A673 (cell line): ENCODE measurements around the gene NUP85. TPM values are rescaled to one million over a fixed set of nuclear protein-coding genes. Genes with fewer than 3 reads are reported as not detected.

Experiments used
- BruUV-seq: library from RNA; stranded (reverse); fragments of 400-500 nt; replicated peaks from 2 replicates; lab custom pipeline; 2021; lab: Mats Ljungman, UMichigan
- CTCF ChIA-PET: fragments of 300-600 bp; sonication (Branson Sonifier 250); formaldehyde crosslinking; loops from one replicate; lab custom pipeline; 2022; ENCODE audit warnings: antibody characterized with exemption; lab: Charles Lee
- POLR2A ChIA-PET: fragments of 300-600 bp; sonication (Branson Sonifier 250); formaldehyde crosslinking; loops from one replicate; lab custom pipeline; 2022; ENCODE audit warnings: antibody characterized with exemption; ENCODE audit not compliant: low non-redundant PET; lab: Charles Lee
- DNase-seq: peaks from one replicate; pipeline ENCODE4 v3.0.0-alpha.2; 2015; ENCODE audit warnings: low spot score
- H3K27ac ChIP-seq: fragments of 200-600 bp; sonication (generic); 2 replicates; pipeline ENCODE4 v1.5.1; 2016; ENCODE audit warnings: mixed run types, low read depth, mild to moderate bottlenecking, mixed read lengths, antibody characterized with exemption, low read length; ENCODE audit not compliant: poor library complexity, severe bottlenecking
- H3K27me3 ChIP-seq: fragments of 200-600 bp; sonication (generic); replicated peaks from 2 replicates; pipeline ENCODE4 v1.6.1; 2017; ENCODE audit warnings: mixed run types, low read depth, mild to moderate bottlenecking, mixed read lengths, antibody characterized with exemption, low read length; ENCODE audit not compliant: insufficient read depth, poor library complexity
- H3K36me3 ChIP-seq: fragments of 200-600 bp; sonication (generic); 2 replicates; pipeline ENCODE4 v1.6.1; 2016; ENCODE audit warnings: mixed run types, mild to moderate bottlenecking, mixed read lengths, antibody characterized with exemption, low read length; ENCODE audit not compliant: insufficient read depth, poor library complexity, severe bottlenecking
- H3K4me1 ChIP-seq: fragments of 200-600 bp; sonication (generic); 2 replicates; pipeline ENCODE4 v1.6.1; 2017; ENCODE audit warnings: mixed run types, mild to moderate bottlenecking, mixed read lengths, antibody characterized with exemption, low read length; ENCODE audit not compliant: insufficient read depth, poor library complexity, severe bottlenecking
- H3K4me3 ChIP-seq: fragments of 200-600 bp; sonication (generic); 2 replicates; pipeline ENCODE4 v1.5.1; 2016; ENCODE audit warnings: low read depth, mixed run types, mild to moderate bottlenecking, mixed read lengths, low read length; ENCODE audit not compliant: poor library complexity, severe bottlenecking
- H3K9me3 ChIP-seq: fragments of 200-600 bp; sonication (generic); 2 replicates; pipeline ENCODE4 v1.6.1; 2016; ENCODE audit warnings: mixed run types, low read depth, mild to moderate bottlenecking, mixed read lengths, antibody characterized with exemption, low read length; ENCODE audit not compliant: poor library complexity, severe bottlenecking
- EZH2 ChIP-seq: fragments of 200-600 bp; sonication (generic); IDR thresholded peaks from 2 replicates; pipeline ENCODE4 v1.6.1; 2017; ENCODE audit warnings: borderline replicate concordance, low read depth, mild to moderate bottlenecking, mixed read lengths, antibody characterized with exemption, low read length; ENCODE audit not compliant: poor library complexity, severe bottlenecking
- intact Hi-C: fragments of 100-400 bp; cut with micrococcal nuclease; formaldehyde crosslinking; loops from one replicate; pipeline ENCODE4 v1.10.0; 2022; ENCODE audit not compliant: unreplicated experiment
- total RNA-seq: library from RNA; stranded (reverse); gene quantifications from 2 replicates; pipeline ENCODE4 v1.2.3, GENCODE V29; 2021
- TF ChIP-seq, protein P1 (sequence below): fragments of 300-800, 200-600 bp; sonication (generic); conservative IDR thresholded peaks from 2 replicates; pipeline ENCODE4 v1.5.1; 2017; ENCODE audit warnings: low read depth, mild to moderate bottlenecking, antibody characterized with exemption, low read length, moderate library complexity, mixed read lengths

The NUP85 gene
- total RNA-seq, 1 experiment from 2014 or later, result 140 TPM

DNA sequence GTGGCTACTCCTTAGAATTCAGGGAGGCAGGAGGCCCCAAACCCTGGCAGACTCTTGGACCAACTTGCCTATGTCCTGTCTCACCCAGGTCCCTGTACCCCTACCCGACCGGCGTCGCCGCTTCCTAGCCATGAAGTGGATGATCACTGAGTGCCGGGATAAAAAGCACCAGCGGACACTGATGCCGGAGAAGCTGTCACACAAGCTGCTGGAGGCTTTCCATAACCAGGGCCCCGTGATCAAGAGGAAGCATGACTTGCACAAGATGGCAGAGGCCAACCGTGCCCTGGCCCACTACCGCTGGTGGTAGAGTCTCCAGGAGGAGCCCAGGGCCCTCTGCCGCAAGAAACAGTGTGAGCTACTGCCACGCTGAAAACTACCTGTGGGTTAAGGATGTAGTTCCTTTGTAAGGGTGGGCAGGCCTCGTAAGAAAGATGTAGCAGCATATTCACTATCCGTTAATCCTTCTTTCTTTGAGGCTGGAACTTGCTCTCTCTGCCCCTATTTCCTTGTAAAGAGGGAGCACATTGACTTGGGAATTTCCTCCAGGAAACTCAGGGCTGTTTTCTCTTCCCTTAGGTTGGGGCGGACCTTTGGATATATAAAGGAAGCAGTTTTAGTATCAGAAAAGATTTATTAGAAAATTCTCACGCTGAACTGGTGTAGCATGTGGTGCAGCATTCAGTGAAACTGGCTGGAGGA is 60.3 kb downstream of the NUP85 start:
- H3K9me3 ChIP-seq, result no peaks in the 10 kb centered on the region
- ChIA-PET CTCF (no interaction called here), POLR2A (no interaction called here)
- peaks cover 9% of the 10 kb centered on the region for H3K4me1 ChIP-seq
- DNase-seq, result no peak
- intact Hi-C loops, result no loop called here
- H3K4me3 ChIP-seq, result no peak overlapping the region
- H3K27ac ChIP-seq, result no peak overlapping the region
- H3K27me3 ChIP-seq, result no peaks in the 10 kb centered on the region
- peaks cover 39% of the 10 kb centered on the region for H3K36me3 ChIP-seq
- TF ChIP-seq, protein P1, sequence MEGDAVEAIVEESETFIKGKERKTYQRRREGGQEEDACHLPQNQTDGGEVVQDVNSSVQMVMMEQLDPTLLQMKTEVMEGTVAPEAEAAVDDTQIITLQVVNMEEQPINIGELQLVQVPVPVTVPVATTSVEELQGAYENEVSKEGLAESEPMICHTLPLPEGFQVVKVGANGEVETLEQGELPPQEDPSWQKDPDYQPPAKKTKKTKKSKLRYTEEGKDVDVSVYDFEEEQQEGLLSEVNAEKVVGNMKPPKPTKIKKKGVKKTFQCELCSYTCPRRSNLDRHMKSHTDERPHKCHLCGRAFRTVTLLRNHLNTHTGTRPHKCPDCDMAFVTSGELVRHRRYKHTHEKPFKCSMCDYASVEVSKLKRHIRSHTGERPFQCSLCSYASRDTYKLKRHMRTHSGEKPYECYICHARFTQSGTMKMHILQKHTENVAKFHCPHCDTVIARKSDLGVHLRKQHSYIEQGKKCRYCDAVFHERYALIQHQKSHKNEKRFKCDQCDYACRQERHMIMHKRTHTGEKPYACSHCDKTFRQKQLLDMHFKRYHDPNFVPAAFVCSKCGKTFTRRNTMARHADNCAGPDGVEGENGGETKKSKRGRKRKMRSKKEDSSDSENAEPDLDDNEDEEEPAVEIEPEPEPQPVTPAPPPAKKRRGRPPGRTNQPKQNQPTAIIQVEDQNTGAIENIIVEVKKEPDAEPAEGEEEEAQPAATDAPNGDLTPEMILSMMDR, result no peak
- TF ChIP-seq EZH2, result no peak
- no TSS peak for BruUV-seq

DNA sequence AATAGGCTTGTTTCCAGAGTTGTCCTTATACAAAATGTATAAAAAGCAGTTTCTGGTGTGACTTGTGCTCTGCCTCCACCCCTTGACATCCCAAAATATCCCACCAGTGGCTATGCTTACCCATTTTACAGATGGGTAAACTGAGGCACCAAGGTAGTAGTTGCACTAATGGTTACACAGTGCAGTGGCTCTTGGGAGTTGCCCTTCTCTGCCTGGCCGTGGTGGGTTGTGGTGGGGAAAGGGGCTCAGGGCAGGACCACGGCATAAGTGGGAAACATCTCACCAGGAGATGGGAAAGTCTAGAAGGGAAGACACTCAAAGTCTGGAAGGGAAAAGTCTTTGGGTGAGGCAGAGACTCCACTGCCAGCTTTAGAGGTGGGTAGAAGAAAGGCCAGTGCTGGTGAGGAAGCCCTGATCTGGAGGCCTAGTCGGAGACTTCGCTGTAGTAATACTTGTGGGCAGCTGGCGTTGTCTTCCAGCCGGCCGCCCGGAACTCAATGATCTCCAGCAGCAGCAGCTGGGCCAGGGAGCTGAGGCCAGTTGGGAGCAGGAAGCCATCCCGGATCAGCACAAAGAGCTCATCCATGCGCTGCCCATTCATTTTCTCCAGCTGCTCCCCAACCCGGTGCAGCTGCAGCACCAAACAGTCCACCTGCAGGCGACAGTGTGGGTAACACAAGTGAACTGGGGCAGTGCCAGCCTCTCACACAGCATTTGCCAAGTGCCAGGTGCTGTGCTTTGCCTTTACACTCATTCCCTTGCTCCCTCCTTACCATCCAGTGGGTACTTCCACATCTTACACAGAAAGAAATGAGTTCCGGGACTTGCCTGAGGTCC is 61.1 kb downstream of the NUP85 start:
- Histone ChIP-seq H3K9me3 (no peaks in the 10 kb centered on the region), H3K36me3 (peaks cover 39% of the 10 kb centered on the region), H3K27me3 (no peaks in the 10 kb centered on the region), H3K4me3 (no peak overlapping the region), H3K4me1 (peaks cover 9% of the 10 kb centered on the region), H3K27ac (no peak overlapping the region)
- DNase-seq, result no peak
- intact Hi-C loops, result no loop called here
- TF ChIP-seq, protein P1, result no peak
- TF ChIP-seq EZH2, result no peak
- no TSS peak for BruUV-seq
- ChIA-PET CTCF (no interaction called here), POLR2A (no interaction called here)

DNA sequence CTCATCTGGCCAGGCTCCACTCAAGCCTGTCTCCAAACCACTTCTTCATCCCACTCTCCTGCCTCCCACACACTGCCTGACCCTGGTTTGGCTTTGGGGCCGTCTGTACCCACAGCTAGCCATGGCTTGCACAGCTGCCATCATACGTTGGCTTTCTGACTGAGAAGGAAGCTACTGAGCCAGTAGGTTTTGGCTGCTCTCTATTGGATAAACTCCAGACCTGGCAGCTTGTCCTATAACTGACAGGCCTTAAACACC is 61.6 kb downstream of the NUP85 start:
- Histone ChIP-seq H3K27ac (no peak overlapping the region), H3K4me1 (peaks cover 9% of the 10 kb centered on the region), H3K9me3 (no peaks in the 10 kb centered on the region), H3K4me3 (no peak overlapping the region), H3K36me3 (peaks cover 39% of the 10 kb centered on the region), H3K27me3 (no peaks in the 10 kb centered on the region)
- TF ChIP-seq, protein P1, result no peak
- TF ChIP-seq EZH2, result no peak
- ChIA-PET CTCF (no interaction called here), POLR2A (no interaction called here)
- BruUV-seq, result no TSS peak
- no peak for DNase-seq
- intact Hi-C loops, result no loop called here
